Activated B cell treated with CpG ODN at 0.5 μM for 24 hours (primary cell): ENCODE measurements around the gene GLYAT. TPM values are rescaled to one million over a fixed set of nuclear protein-coding genes. Genes with fewer than 3 reads are reported as not detected.

ENCODE experiments used
- ATAC-seq: fragments of 200-7000 bp; cut with Tn5 transposase; one replicate; pipeline ENCODE4 v1.10.0; 2021; ENCODE audit warnings: low read depth, mild to moderate bottlenecking, moderate library complexity
- CTCF ChIA-PET: fragments of 350-600 bp; sonication (Branson Sonifier 250); formaldehyde crosslinking; loops from one replicate; lab custom pipeline; 2021; ENCODE audit warnings: antibody characterized with exemption; lab: Charles Lee
- POLR2A ChIA-PET: fragments of 350-600 bp; sonication (Branson Sonifier 250); formaldehyde crosslinking; loops from one replicate; lab custom pipeline; 2021; ENCODE audit warnings: antibody characterized with exemption; lab: Charles Lee
- DNase-seq: peaks from one replicate; pipeline ENCODE4 v3.0.0; 2022
- H3K27ac Mint-ChIP-seq: one replicate; pipeline ENCODE4 v1.8.0; 2020; ENCODE audit warnings: mixed read lengths
- H3K27me3 Mint-ChIP-seq: one replicate; pipeline ENCODE4 v1.8.0; 2021; ENCODE audit warnings: mixed read lengths
- H3K36me3 Mint-ChIP-seq: one replicate; pipeline ENCODE4 v1.8.0; 2021; ENCODE audit warnings: low read depth, mixed read lengths
- H3K4me1 Mint-ChIP-seq: one replicate; pipeline ENCODE4 v1.8.0; 2021; ENCODE audit warnings: mixed read lengths
- H3K4me3 Mint-ChIP-seq: one replicate; pipeline ENCODE4 v1.8.0; 2020; ENCODE audit warnings: mild to moderate bottlenecking, mixed read lengths
- H3K9me3 Mint-ChIP-seq: one replicate; pipeline ENCODE4 v1.8.0; 2020; ENCODE audit warnings: mixed read lengths
- intact Hi-C: fragments of 100-400 bp; cut with micrococcal nuclease; formaldehyde crosslinking; loops from one replicate; pipeline ENCODE4 v1.15.1; 2024
- total RNA-seq: library from RNA; stranded (reverse); gene quantifications from 2 replicates; pipeline ENCODE4 v1.2.3, GENCODE V29; 2022
- TF ChIP-seq, protein P1 (sequence below): fragments of 200-600 bp; IDR thresholded peaks from one replicate; pipeline ENCODE4 v1.8.0; 2022; ENCODE audit warnings: antibody characterized with exemption, mild to moderate bottlenecking

Gene GLYAT
- total RNA-seq, 1 donor from 2014 or later = not detected

DNA sequence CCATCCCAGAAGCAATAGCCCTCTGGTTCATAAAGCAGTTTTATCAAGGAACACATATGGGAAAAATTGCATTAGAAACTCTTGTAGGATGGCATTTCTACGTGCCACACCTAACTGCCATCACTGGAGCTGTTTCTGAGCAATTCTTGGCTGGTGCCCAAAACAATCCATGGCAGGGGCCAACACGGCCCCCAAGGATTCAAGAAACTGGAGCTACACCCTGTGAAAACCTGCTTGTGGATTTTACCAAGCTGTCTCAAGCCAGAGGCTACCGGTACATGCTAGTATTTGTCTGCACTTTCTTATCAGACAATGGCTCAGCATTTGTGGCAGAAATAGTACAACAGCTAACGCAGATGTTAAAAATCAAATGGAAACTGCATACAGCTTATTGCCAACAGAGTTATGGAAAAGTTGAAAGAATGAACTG, 42.4 kb upstream of the GLYAT start:
- DNase-seq (no peak), ATAC-seq (no peak)
- Mint-ChIP-seq H3K9me3 (no peaks in the 10 kb centered on the region), H3K4me3 (no peak overlapping the region), H3K36me3 (no peaks in the 10 kb centered on the region), H3K4me1 (no peaks in the 10 kb centered on the region), H3K27ac (no peak overlapping the region), H3K27me3 (peaks cover 13% of the 10 kb centered on the region)
- ChIA-PET POLR2A (interaction anchor here (0.5 kb wide), 1 partner anchor 696 kb away, joined by 4 read pairs; no protein-coding TSS in a partner anchor), CTCF (no interaction called here)
- intact Hi-C loops = no loop called here
- TF ChIP-seq, protein P1, sequence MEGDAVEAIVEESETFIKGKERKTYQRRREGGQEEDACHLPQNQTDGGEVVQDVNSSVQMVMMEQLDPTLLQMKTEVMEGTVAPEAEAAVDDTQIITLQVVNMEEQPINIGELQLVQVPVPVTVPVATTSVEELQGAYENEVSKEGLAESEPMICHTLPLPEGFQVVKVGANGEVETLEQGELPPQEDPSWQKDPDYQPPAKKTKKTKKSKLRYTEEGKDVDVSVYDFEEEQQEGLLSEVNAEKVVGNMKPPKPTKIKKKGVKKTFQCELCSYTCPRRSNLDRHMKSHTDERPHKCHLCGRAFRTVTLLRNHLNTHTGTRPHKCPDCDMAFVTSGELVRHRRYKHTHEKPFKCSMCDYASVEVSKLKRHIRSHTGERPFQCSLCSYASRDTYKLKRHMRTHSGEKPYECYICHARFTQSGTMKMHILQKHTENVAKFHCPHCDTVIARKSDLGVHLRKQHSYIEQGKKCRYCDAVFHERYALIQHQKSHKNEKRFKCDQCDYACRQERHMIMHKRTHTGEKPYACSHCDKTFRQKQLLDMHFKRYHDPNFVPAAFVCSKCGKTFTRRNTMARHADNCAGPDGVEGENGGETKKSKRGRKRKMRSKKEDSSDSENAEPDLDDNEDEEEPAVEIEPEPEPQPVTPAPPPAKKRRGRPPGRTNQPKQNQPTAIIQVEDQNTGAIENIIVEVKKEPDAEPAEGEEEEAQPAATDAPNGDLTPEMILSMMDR = no peak

DNA sequence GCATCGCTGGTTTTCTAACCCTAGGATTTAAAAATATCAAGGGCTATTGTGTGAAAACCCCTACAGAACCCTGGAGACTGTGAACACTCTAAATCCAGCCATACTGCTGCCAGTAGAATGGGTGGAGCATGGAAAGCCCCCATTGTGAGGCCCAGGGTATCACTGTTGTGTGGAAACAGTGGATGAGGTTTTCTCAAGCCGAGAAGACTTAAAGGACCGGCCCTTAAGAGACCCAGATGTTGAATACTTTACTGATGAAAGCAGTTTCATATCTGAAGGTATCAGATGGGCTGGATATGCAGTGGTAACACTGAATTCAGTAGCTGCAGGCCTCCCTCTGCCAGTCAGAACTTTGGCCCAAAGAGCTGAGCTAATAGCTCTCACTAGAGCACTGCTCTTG, 41.6 kb upstream of the GLYAT start:
- Mint-ChIP-seq H3K4me1 (no peaks in the 10 kb centered on the region), H3K4me3 (no peak overlapping the region), H3K27me3 (peaks cover 16% of the 10 kb centered on the region), H3K36me3 (no peaks in the 10 kb centered on the region), H3K27ac (no peak overlapping the region), H3K9me3 (no peaks in the 10 kb centered on the region)
- TF ChIP-seq, protein P1 = no peak
- DNase-seq (no peak), ATAC-seq (no peak)
- intact Hi-C loops = no loop called here
- ChIA-PET CTCF (no interaction called here), POLR2A (no interaction called here)

DNA sequence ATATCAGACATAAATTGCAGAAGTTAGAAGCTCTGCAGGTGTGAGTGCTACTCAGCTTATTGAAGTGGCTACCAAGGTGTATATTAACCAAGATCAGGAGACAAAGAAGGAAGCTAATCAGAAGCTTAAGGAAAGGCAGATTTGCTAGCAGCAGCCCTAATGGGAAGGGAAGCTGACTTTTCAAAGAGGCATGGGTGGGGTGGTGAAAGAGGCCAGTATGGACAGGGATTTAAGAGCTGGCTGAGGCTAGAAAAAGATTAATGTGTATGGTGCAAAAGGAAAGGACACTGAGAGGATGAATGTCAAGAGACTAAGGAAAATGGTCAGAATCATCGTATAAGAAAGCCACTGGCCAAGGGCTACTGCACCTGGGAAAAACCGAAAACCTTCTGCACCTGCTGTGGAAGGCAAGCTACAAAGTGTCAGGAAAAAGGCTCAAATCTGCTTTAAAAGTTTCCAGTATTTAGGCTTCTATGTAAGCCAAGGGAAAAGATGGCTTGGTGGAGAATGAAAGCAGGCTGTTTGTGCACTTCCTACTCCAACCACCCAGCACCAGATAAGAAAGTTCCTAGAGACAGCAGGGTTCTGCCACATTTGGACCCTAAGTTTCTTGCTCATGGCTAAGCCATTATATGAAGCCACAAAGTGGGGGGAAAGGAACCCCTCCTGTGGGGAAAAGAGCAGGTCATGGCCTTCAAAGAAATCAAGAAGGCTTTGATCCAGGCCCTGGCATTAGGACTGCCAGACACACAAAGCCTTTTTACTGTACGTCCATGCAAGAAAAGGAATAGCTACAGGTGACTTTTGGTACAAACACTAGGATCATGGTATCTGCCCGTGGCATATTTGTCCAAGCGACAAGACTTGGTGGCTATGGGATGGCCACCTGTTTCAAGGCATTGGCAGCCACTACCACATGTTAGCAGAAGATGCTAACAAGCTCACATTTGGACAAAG, 40.9 kb upstream of the GLYAT start:
- ATAC-seq (no peak), DNase-seq (no peak)
- Mint-ChIP-seq H3K36me3 (no peaks in the 10 kb centered on the region), H3K4me3 (no peak overlapping the region), H3K9me3 (no peaks in the 10 kb centered on the region), H3K27ac (no peak overlapping the region), H3K27me3 (peaks cover 16% of the 10 kb centered on the region), H3K4me1 (no peaks in the 10 kb centered on the region)
- ChIA-PET POLR2A (no interaction called here), CTCF (interaction anchor here (1.0 kb wide), 1 partner anchor 14 kb away, joined by 4 read pairs; no protein-coding TSS in a partner anchor)
- intact Hi-C loops = no loop called here
- TF ChIP-seq, protein P1 = no peak

DNA sequence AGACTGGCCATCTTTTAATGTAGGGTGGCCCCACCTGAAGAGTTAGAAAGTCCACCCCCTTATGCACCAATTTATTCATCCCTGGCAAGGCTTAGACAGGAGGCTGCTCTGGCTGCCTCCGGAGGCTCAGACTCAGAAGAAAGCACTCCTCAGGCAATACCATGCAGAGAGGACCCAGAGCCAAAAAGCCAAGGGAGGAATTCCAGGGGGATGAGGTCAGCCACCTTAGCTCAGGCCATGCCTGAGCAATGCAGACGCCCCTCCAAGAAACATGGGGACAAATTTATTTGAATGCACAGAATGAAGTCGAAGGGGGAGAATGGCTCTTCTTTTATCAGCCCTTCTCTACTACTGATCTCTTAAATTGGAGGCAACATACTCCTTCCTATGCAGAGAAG, 39.7 kb upstream of the GLYAT start:
- ChIA-PET POLR2A (no interaction called here), CTCF (interaction anchor here (0.6 kb wide), 1 partner anchor 13 kb away, joined by 3 read pairs; no protein-coding TSS in a partner anchor)
- Mint-ChIP-seq H3K27ac (no peak overlapping the region), H3K4me3 (no peak overlapping the region), H3K4me1 (no peaks in the 10 kb centered on the region), H3K36me3 (no peaks in the 10 kb centered on the region), H3K27me3 (peaks cover 14% of the 10 kb centered on the region), H3K9me3 (no peaks in the 10 kb centered on the region)
- TF ChIP-seq, protein P1 = no peak
- DNase-seq (no peak), ATAC-seq (no peak)
- intact Hi-C loops = no loop called here
